ENCODE data around the gene AGAP1. TPM values are rescaled to one million over a fixed set of nuclear protein-coding genes. Genes with fewer than 3 reads are reported as not detected.

AGAP1 gene
- polyA plus RNA-seq, 1 donor from 2014 or later: 17.4 TPM

- Histone ChIP-seq H3K79me2 (replicated peaks; ENCODE audit: insufficient read depth, low read length) (peaks cover 12% of the 10 kb centered on the region), H3K9me3 (ENCODE audit: low read length) (no peaks in the 10 kb centered on the region), H3F3A (ENCODE audit: insufficient read depth, low read length, poor library complexity, severe bottlenecking) (peaks cover 4% of the 10 kb centered on the region), H3K9me2 (ENCODE audit: insufficient read depth, low read length) (no peaks in the 10 kb centered on the region), H4K20me1 (ENCODE audit: insufficient read depth) (no peaks in the 10 kb centered on the region), H2AFZ (ENCODE audit: low read depth, low read length) (no peak overlapping the region), H3K4me2 (ENCODE audit: low read length) (no peak overlapping the region), H3K27me3 (ENCODE audit: insufficient read depth, low read depth, low read length) (no peaks in the 10 kb centered on the region), H3K9ac (ENCODE audit: low read length) (no peak overlapping the region), H3K27ac (ENCODE audit: low read length) (peak overlapping the region; percentile 1), H3K36me3 (ENCODE audit: insufficient read depth, low read length) (no peaks in the 10 kb centered on the region), H3K4me3 (ENCODE audit: low read length) (no peak overlapping the region)
- no peak for TF ChIP-seq POLR2AphosphoS5 (IDR thresholded peaks at IDR 0.05)
- no peak for TF ChIP-seq REST (IDR thresholded peaks at IDR 0.05; ENCODE audit: borderline replicate concordance)
Observed at GRCh38 chr2:235611349-235611748, 117.5 kb downstream of the AGAP1 start.

GRCh38 chr2:235611756-235612155, 117.9 kb downstream of the AGAP1 start:
- H3K79me2 ChIP-seq (replicated peaks; ENCODE audit: insufficient read depth, low read length): peaks cover 16% of the 10 kb centered on the region
- H4K20me1 ChIP-seq (ENCODE audit: insufficient read depth): no peaks in the 10 kb centered on the region
- peak overlapping the region; percentile 1 for H3K27ac ChIP-seq (ENCODE audit: low read length)
- H3K4me2 ChIP-seq (ENCODE audit: low read length): no peak overlapping the region
- TF ChIP-seq POLR2AphosphoS5 (IDR thresholded peaks at IDR 0.05) (no peak), EZH2 (IDR thresholded peaks at IDR 0.05; ENCODE audit: borderline replicate concordance, insufficient read depth, low read length, poor library complexity, severe bottlenecking) (no peak), EP300 (conservative IDR thresholded peaks at IDR 0.05; ENCODE audit: poor library complexity, severe bottlenecking) (no peak), TAF1 (IDR thresholded peaks at IDR 0.05; ENCODE audit: low read depth) (no peak), RAD21 (conservative IDR thresholded peaks at IDR 0.05) (no peak), SMC3 (conservative IDR thresholded peaks at IDR 0.05; ENCODE audit: poor library complexity) (no peak), CTCF (IDR thresholded peaks at IDR 0.05; ENCODE audit: poor library complexity, severe bottlenecking) (no peak), REST (IDR thresholded peaks at IDR 0.05; ENCODE audit: borderline replicate concordance) (no peak), MXI1 (conservative IDR thresholded peaks at IDR 0.05; ENCODE audit: poor library complexity, severe bottlenecking) (no peak)
- H3K27me3 ChIP-seq (ENCODE audit: insufficient read depth, low read depth, low read length): no peaks in the 10 kb centered on the region
- H2AFZ ChIP-seq (ENCODE audit: low read depth, low read length): no peak overlapping the region
- no peak overlapping the region for H3K9ac ChIP-seq (ENCODE audit: low read length)
- peaks cover 4% of the 10 kb centered on the region for H3F3A ChIP-seq (ENCODE audit: insufficient read depth, low read length, poor library complexity, severe bottlenecking)
- H3K4me3 ChIP-seq (ENCODE audit: low read length): no peak overlapping the region
- H3K36me3 ChIP-seq (ENCODE audit: insufficient read depth, low read length): no peaks in the 10 kb centered on the region
- no peaks in the 10 kb centered on the region for H3K9me2 ChIP-seq (ENCODE audit: insufficient read depth, low read length)
- H3K9me3 ChIP-seq (ENCODE audit: low read length): no peaks in the 10 kb centered on the region

Measured in neural cell (in vitro differentiated cells).